SK-N-DZ (cell line): ENCODE results near the gene SMAGP.

ENCODE experiments used
- DNase-seq: peaks from one replicate; pipeline ENCODE4 v3.0.0-alpha.2; 2015; ENCODE audit warnings: low spot score

SMAGP gene

GRCh38 chr12:51197736-51198567, 72.3 kb downstream of the SMAGP start:
- DNase-seq = no peak

GRCh38 chr12:51196547-51196946, 73.7 kb downstream of the SMAGP start:
- DNase-seq = no peak

GRCh38 chr12:51195841-51196240, 74.4 kb downstream of the SMAGP start:
- no peak for DNase-seq
